Naive B cell (primary cell): ENCODE measurements around the gene ADK. TPM values are rescaled to one million over a fixed set of nuclear protein-coding genes. Genes with fewer than 3 reads are reported as not detected.
A peak's percentile ranks its signal among the peaks of the same experiment; 100 is the strongest.

Source experiments
- ATAC-seq, 2 donors: fragments of 150-1000 bp; cut with Tn5 transposase; 2 replicates each; pipeline ENCODE4 v1.10.0; 2021; ENCODE audit warnings: low read depth in 2 of 2, mild to moderate bottlenecking in 2 of 2, moderate library complexity in 2 of 2
- DNase-seq: peaks from one replicate; pipeline ENCODE4 v3.0.0; 2022
- H3K27ac Mint-ChIP-seq, 6 donors: one replicate each; pipeline ENCODE4 v1.8.0; 2020 to 2022; ENCODE audit warnings: mild to moderate bottlenecking in 6 of 6, mixed read lengths in 6 of 6, moderate library complexity in 5 of 6, inconsistent platforms in 2 of 6
- H3K27me3 Mint-ChIP-seq, 3 donors: one replicate each; pipeline ENCODE4 v1.8.0; 2021 to 2022; ENCODE audit warnings: mixed read lengths in 3 of 3, mild to moderate bottlenecking in 1 of 3
- H3K36me3 Mint-ChIP-seq, 2 donors: one replicate each; pipeline ENCODE4 v1.8.0; 2020 to 2022; ENCODE audit warnings: mixed read lengths in 2 of 2, inconsistent platforms in 1 of 2, mild to moderate bottlenecking in 1 of 2
- H3K4me1 Mint-ChIP-seq, 3 donors: one replicate each; pipeline ENCODE4 v1.8.0; 2020 to 2022; ENCODE audit warnings: mixed read lengths in 3 of 3, inconsistent platforms in 1 of 3, mild to moderate bottlenecking in 1 of 3, moderate library complexity in 1 of 3
- H3K4me3 Mint-ChIP-seq, 8 donors: one replicate each; pipeline ENCODE4 v1.8.0; 2020 to 2022; ENCODE audit warnings: mild to moderate bottlenecking in 8 of 8, mixed read lengths in 8 of 8, moderate library complexity in 8 of 8, inconsistent platforms in 2 of 8
- H3K9me3 Mint-ChIP-seq, 7 donors: one replicate each; pipeline ENCODE4 v1.8.0; 2020 to 2022; ENCODE audit warnings: mixed read lengths in 7 of 7, mild to moderate bottlenecking in 5 of 7, inconsistent platforms in 2 of 7, moderate library complexity in 1 of 7
- polyA plus RNA-seq, 6 donors: library from polyadenylated mRNA; unstranded; fragments of 300-500 nt; fragmentation: Illumina TruSeq; gene quantifications; one replicate each; pipeline ENCODE4 v1.2.3, GENCODE V29; 2021; ENCODE audit warnings: low read depth in 6 of 6

The ADK gene
- 100 to 1,000 TPM; 240 to 379 (median 288) TPM for polyA plus RNA-seq

- Mint-ChIP-seq H3K27me3 (no peaks in the 10 kb centered on the region), H3K27ac (peak within 1 kb of the TSS in 3 of 6 donors; percentile 12 to 75 (median 66)), H3K4me1 (peaks cover 43 to 62% (median 52%) of the 10 kb centered on the region in 3 donors)
Observed at GRCh38 chr10:74150990-74151878, at the start of gene ADK. ADK (plus strand) TSS chr10:74151221; CDS start chr10:74151279, 58 bp downstream.

DNA sequence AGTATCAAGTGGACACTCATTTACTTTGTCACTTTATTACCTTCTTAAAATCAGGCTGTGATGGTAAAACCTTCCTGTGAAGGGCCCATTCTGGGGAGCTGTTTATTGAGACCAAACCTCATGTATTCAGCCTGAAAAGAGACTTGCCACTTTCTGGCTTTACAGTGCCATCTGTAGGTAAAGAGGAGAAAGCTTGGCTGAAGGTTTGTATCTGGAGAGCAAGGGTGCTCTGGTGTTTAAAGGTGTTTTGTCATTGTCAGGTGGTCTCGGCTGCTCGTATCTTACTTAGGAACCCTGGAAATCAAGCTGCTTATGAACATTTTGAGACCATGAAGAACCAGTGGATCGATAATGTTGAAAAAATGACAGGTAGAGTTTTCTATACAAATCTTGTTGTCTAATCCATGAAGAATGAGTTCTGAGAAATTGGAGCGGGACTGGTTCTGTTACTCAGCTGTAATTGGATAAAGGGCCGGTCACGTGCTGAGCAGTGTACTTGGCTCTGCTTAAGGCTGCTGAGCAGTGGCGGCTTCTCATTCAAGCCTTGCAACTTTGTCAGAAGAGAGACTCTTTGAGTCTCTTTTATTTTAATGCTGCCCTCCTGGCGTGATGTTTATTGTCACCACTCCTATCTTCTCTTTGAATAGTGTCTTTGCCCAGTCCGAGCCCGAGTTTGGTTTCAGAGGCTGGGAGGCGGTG lies 47.3 kb upstream of the ADK start:
- no peak for DNase-seq
- Mint-ChIP-seq H3K9me3 (no peaks in the 10 kb centered on the region), H3K27ac (peak overlapping the region in 1 of 6 donors; percentile 47), H3K4me3 (no peak overlapping the region), H3K27me3 (no peaks in the 10 kb centered on the region), H3K36me3 (peaks cover 31 to 35% of the 10 kb centered on the region in 2 donors), H3K4me1 (peaks cover 0 to 6% (median 0%) of the 10 kb centered on the region in 3 donors)
- ATAC-seq, result no peak

More at GRCh38 chr10:74150990-74151878, at the start of gene ADK:
- Mint-ChIP-seq H3K36me3 (peaks cover 1 to 4% of the 10 kb centered on the region in 2 donors), H3K9me3 (no peaks in the 10 kb centered on the region), H3K4me3 (no peak within 1 kb of the TSS)
- DNase-seq (peak; percentile 100), ATAC-seq (peak; percentile 83 to 84)

GRCh38 chr10:74104480-74104879 lies 46.5 kb upstream of the ADK start:
- H3K9me3 Mint-ChIP-seq, result no peaks in the 10 kb centered on the region
- ATAC-seq, result no peak
- DNase-seq, result no peak
- H3K4me1 Mint-ChIP-seq, result peaks cover 0 to 2% (median 0%) of the 10 kb centered on the region in 3 donors
- peak overlapping the region in 1 of 6 donors; percentile 30 for H3K27ac Mint-ChIP-seq
- no peak overlapping the region for H3K4me3 Mint-ChIP-seq
- H3K27me3 Mint-ChIP-seq, result no peaks in the 10 kb centered on the region
- H3K36me3 Mint-ChIP-seq, result peaks cover 27 to 28% of the 10 kb centered on the region in 2 donors

DNA sequence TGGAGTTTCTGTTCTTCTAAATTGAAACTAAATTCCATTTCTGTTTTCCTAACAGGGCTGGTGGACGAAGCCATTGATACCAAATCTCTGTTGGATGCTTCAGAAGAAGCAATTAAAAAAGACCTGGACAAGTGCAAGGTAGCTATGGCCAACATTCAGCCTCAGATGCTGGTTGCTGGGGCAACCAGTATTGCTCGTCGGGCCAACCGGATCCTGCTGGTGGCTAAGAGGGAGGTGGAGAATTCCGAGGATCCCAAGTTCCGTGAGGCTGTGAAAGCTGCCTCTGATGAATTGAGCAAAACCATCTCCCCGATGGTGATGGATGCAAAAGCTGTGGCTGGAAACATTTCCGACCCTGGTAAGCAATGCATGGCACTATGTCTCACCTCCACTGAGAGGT lies 46.0 kb upstream of the ADK start:
- no peaks in the 10 kb centered on the region for H3K27me3 Mint-ChIP-seq
- H3K27ac Mint-ChIP-seq, result no peak overlapping the region
- H3K9me3 Mint-ChIP-seq, result no peaks in the 10 kb centered on the region
- ATAC-seq (no peak), DNase-seq (no peak)
- H3K36me3 Mint-ChIP-seq, result peaks cover 24 to 32% of the 10 kb centered on the region in 2 donors
- H3K4me3 Mint-ChIP-seq, result no peak overlapping the region
- H3K4me1 Mint-ChIP-seq, result no peaks in the 10 kb centered on the region

GRCh38 chr10:74107391-74107790 lies 43.6 kb upstream of the ADK start:
- DNase-seq (no peak), ATAC-seq (no peak)
- no peaks in the 10 kb centered on the region for H3K27me3 Mint-ChIP-seq
- H3K9me3 Mint-ChIP-seq, result no peaks in the 10 kb centered on the region
- peaks cover 32 to 37% of the 10 kb centered on the region in 2 donors for H3K36me3 Mint-ChIP-seq
- H3K27ac Mint-ChIP-seq, result peak overlapping the region in 2 of 6 donors; percentile 14 to 63
- H3K4me3 Mint-ChIP-seq, result no peak overlapping the region
- H3K4me1 Mint-ChIP-seq, result no peaks in the 10 kb centered on the region

GRCh38 chr10:74109452-74109851 lies 41.6 kb upstream of the ADK start:
- ATAC-seq (no peak), DNase-seq (no peak)
- Mint-ChIP-seq H3K9me3 (no peaks in the 10 kb centered on the region), H3K27ac (peak overlapping the region in 1 of 6 donors; percentile 90), H3K27me3 (no peaks in the 10 kb centered on the region), H3K4me3 (no peak overlapping the region), H3K36me3 (peaks cover 36 to 41% of the 10 kb centered on the region in 2 donors), H3K4me1 (peaks cover 0 to 4% (median 0%) of the 10 kb centered on the region in 3 donors)

DNA sequence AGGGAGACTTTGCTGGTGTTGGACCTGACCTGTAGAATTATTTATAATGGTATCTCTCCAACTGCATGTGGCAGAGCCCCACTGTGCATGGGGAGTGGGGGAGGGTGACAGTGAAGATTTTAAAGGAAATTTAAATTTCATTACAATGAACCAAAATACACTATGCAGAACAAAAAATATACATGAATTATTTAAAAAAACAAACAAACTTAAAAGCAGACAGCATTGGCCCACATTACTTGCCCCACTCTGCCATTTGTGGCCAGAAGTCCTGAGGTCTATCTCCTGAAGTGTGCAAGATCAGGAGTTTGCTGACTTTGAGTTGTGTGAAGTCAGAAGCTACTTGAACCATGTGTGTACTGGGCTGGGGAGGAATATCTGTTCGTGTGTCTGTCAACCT lies 40.9 kb upstream of the ADK start:
- ATAC-seq (no peak), DNase-seq (no peak)
- Mint-ChIP-seq H3K4me1 (peaks cover 0 to 4% (median 0%) of the 10 kb centered on the region in 3 donors), H3K27me3 (no peaks in the 10 kb centered on the region), H3K36me3 (peaks cover 33 to 39% of the 10 kb centered on the region in 2 donors), H3K4me3 (no peak overlapping the region), H3K9me3 (no peaks in the 10 kb centered on the region), H3K27ac (peak overlapping the region in 3 of 6 donors; percentile 6 to 90 (median 72))

GRCh38 chr10:74111799-74112198 lies 39.2 kb upstream of the ADK start:
- peaks cover 39% of the 10 kb centered on the region in 2 donors for H3K36me3 Mint-ChIP-seq
- H3K9me3 Mint-ChIP-seq, result no peaks in the 10 kb centered on the region
- no peaks in the 10 kb centered on the region for H3K27me3 Mint-ChIP-seq
- H3K4me3 Mint-ChIP-seq, result no peak overlapping the region
- H3K27ac Mint-ChIP-seq, result peak overlapping the region in 1 of 6 donors; percentile 53
- no peak for DNase-seq
- peaks cover 0 to 4% (median 0%) of the 10 kb centered on the region in 3 donors for H3K4me1 Mint-ChIP-seq
- ATAC-seq, result no peak

DNA sequence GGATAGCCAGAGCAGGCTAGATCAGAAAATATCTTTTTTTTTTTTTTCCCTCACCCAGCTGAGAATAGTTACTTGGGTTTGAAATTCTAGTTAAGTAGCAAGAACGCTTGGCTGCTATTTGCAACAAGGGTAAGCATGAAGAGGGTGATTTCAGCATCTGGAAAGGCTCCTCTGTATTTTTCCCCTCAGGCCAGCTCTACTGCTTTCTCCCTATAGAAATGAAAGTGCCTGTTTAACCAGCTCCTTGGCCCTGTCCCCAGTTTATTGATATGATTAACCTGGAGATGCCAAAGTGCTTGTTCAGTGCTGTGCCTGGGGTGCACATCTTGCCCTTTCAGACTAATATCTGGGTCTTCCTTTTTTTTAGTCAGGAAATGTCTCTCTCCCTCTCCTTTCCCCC lies 37.5 kb upstream of the ADK start:
- no peak for ATAC-seq
- Mint-ChIP-seq H3K4me3 (no peak overlapping the region), H3K27ac (peak overlapping the region in 1 of 6 donors; percentile 29), H3K4me1 (peaks cover 3 to 11% (median 4%) of the 10 kb centered on the region in 3 donors), H3K9me3 (no peaks in the 10 kb centered on the region), H3K27me3 (no peaks in the 10 kb centered on the region), H3K36me3 (peaks cover 29 to 32% of the 10 kb centered on the region in 2 donors)
- no peak for DNase-seq

DNA sequence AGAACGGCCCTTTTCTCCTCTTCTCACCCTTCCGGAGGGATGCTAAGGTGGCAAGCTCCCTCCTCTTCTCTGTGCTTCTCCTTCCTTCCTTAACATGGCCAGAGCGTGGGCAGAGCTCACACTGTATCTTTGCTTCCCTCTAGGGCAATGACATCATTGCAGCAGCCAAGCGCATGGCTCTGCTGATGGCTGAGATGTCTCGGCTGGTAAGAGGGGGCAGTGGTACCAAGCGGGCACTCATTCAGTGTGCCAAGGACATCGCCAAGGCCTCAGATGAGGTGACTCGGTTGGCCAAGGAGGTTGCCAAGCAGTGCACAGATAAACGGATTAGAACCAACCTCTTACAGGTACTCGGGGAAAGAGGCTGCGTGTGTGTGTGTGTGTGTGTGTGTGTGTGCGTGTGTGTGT lies 37.0 kb upstream of the ADK start:
- H3K9me3 Mint-ChIP-seq, result no peaks in the 10 kb centered on the region

GRCh38 chr10:74117738-74118137 lies 33.3 kb upstream of the ADK start:
- H3K9me3 Mint-ChIP-seq, result no peaks in the 10 kb centered on the region
- peak overlapping the region in 1 of 8 donors; percentile 64 for H3K4me3 Mint-ChIP-seq
- H3K4me1 Mint-ChIP-seq, result peaks cover 3 to 25% (median 4%) of the 10 kb centered on the region in 3 donors
- DNase-seq, result no peak
- H3K36me3 Mint-ChIP-seq, result peaks cover 32 to 38% of the 10 kb centered on the region in 2 donors
- peak; percentile 27 to 33 for ATAC-seq
- peak overlapping the region in 4 of 6 donors; percentile 12 to 79 (median 46) for H3K27ac Mint-ChIP-seq
- no peaks in the 10 kb centered on the region for H3K27me3 Mint-ChIP-seq

More for the DNA sequence above, 37.0 kb upstream of the ADK start:
- Mint-ChIP-seq H3K4me1 (peaks cover 3 to 16% (median 4%) of the 10 kb centered on the region in 3 donors), H3K36me3 (peaks cover 29 to 32% of the 10 kb centered on the region in 2 donors), H3K27me3 (no peaks in the 10 kb centered on the region), H3K27ac (peak overlapping the region in 4 of 6 donors; percentile 0 to 64 (median 24)), H3K4me3 (no peak overlapping the region)
- DNase-seq (no peak), ATAC-seq (no peak)

DNA sequence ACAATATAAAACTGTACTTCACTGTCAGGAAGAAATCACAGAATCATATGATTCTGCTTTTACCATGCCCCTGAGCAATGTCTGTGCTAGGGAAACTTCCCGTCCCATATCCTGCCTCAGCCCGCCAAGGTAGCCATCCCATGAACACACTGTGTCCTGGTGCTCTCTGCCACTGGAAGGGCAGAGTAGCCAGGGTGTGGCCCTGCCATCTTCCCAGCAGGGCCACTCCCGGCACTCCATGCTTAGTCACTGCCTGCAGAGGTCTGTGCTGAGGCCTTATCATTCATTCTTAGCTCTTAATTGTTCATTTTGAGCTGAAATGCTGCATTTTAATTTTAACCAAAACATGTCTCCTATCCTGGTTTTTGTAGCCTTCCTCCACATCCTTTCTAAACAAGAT lies 32.2 kb upstream of the ADK start:
- H3K27ac Mint-ChIP-seq, result peak overlapping the region in 5 of 6 donors; percentile 57 to 93 (median 89)
- no peak overlapping the region for H3K4me3 Mint-ChIP-seq
- ATAC-seq (no peak), DNase-seq (no peak)
- peaks cover 29 to 35% of the 10 kb centered on the region in 2 donors for H3K36me3 Mint-ChIP-seq
- H3K4me1 Mint-ChIP-seq, result peaks cover 3 to 25% (median 3%) of the 10 kb centered on the region in 3 donors
- no peaks in the 10 kb centered on the region for H3K27me3 Mint-ChIP-seq
- no peaks in the 10 kb centered on the region for H3K9me3 Mint-ChIP-seq

DNA sequence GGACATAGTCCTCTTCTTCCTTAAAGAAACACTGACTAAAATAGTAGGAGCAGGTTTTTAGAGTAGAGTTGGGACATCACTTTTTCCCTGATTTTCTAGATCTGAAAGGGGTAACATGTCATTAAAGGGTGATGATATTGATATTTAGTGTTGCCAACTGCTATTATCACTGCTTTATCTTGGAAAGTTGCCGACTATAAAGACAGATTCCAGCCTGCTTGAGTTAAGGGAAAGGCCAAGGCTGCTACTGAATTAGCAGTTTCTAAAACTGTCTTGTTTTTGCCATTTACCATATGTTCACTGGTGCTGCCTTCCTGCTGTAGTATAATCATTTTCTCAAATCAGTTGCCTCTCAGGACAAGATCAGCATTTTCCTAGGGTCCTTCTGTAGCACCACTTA lies 30.1 kb upstream of the ADK start:
- no peak for ATAC-seq
- Mint-ChIP-seq H3K4me3 (no peak overlapping the region), H3K27ac (peak overlapping the region in 1 of 6 donors; percentile 79), H3K27me3 (no peaks in the 10 kb centered on the region), H3K9me3 (no peaks in the 10 kb centered on the region), H3K36me3 (peaks cover 24 to 25% of the 10 kb centered on the region in 2 donors), H3K4me1 (peaks cover 0 to 25% (median 3%) of the 10 kb centered on the region in 3 donors)
- DNase-seq, result no peak
